Gastrocnemius medialis (tissue), 4 donors: ENCODE data around the gene GABARAPL2. TPM values are rescaled to one million over a fixed set of nuclear protein-coding genes. Genes with fewer than 3 reads are reported as not detected.

Experiments
- ATAC-seq, 2 donors: fragments of 150-250 bp; one replicate each; pipeline ENCODE4 v1.9.1; 2016
- DNase-seq, 2 donors: peaks; one replicate each; pipeline ENCODE4 v3.0.0-alpha.2; 2019
- H3K27ac ChIP-seq, 4 donors: fragments of 200-600 bp; sonication (generic); 1 replicate in 1 of 4; 2 replicates in 3 of 4; pipeline ENCODE4 v1.5.1; 2016 to 2018; ENCODE audit warnings: mild to moderate bottlenecking in 2 of 4, moderate library complexity in 1 of 4
- H3K27me3 ChIP-seq, 3 donors: fragments of 200-600 bp; sonication (generic) in 2 of 3; 1 replicate in 1 of 3; 2 replicates in 2 of 3; pipeline versions ENCODE4 v1.5.1 to v1.6.0; 2016 to 2019; ENCODE audit warnings: mild to moderate bottlenecking in 1 of 3, moderate library complexity in 1 of 3
- H3K36me3 ChIP-seq, 2 donors: fragments of 200-600 bp; sonication (generic) in 1 of 2; one replicate each; pipeline ENCODE4 v1.5.1; 2017 to 2018
- H3K4me1 ChIP-seq, 2 donors: fragments of 200-600 bp; sonication (generic) in 1 of 2; one replicate each; pipeline ENCODE4 v1.5.1; 2016 to 2017; ENCODE audit warnings: mild to moderate bottlenecking in 2 of 2
- H3K4me3 ChIP-seq, 4 donors: fragments of 200-600 bp; sonication (generic) in 3 of 4; 1 replicate in 1 of 4; 2 replicates in 3 of 4; pipeline ENCODE4 v1.5.1; 2016 to 2019; ENCODE audit warnings: mild to moderate bottlenecking in 2 of 4
- H3K9me3 ChIP-seq, 3 donors: fragments of 200-600 bp; sonication (generic) in 2 of 3; 1 replicate in 1 of 3; 2 replicates in 2 of 3; pipeline ENCODE4 v1.5.1; 2016 to 2019
- POLR2A ChIP-seq, 2 donors: fragments of 450-650 bp; IDR thresholded peaks; one replicate each; pipeline ENCODE4 v1.6.1; 2017; ENCODE audit warnings: antibody characterized with exemption in 2 of 2, mild to moderate bottlenecking in 2 of 2, moderate library complexity in 2 of 2
- in situ Hi-C, 4 donors: fragments of 200-750 bp; cut with MboI; loops; one replicate each; pipeline versions ENCODE4 v1.15.0 to v1.8.0; 2017; ENCODE audit warnings: low sequenced_read_pairs in 4 of 4
- intact Hi-C: fragments of 100-400 bp; cut with DNase I; formaldehyde crosslinking; loops from one replicate; pipeline ENCODE4 v1.15.1; 2023; ENCODE audit warnings: low total_unique reads
- total RNA-seq, 4 donors: library from RNA; depleted of rRNA; stranded (reverse); fragments of >200 nt; gene quantifications; one replicate each; pipeline versions ENCODE4 v1.1.0 to v1.2.3, GENCODE V29; 2016
- TF ChIP-seq, protein P1 (sequence below), 5 experiments: fragments of 450-650 bp in 3 of 5; fragments of 200-600 bp in 2 of 5; sonication (generic) in 2 of 5; IDR thresholded peaks in 4 of 5; conservative IDR thresholded peaks in 1 of 5; 1 replicate in 4 of 5; 2 replicates in 1 of 5; pipeline ENCODE4 v1.5.1; 2016 to 2019; ENCODE audit warnings: antibody characterized with exemption in 5 of 5, mild to moderate bottlenecking in 3 of 5, moderate library complexity in 3 of 5

The GABARAPL2 gene
- total RNA-seq, 4 donors from 2014 or later = 92.2 to 137 (median 117) TPM

DNA sequence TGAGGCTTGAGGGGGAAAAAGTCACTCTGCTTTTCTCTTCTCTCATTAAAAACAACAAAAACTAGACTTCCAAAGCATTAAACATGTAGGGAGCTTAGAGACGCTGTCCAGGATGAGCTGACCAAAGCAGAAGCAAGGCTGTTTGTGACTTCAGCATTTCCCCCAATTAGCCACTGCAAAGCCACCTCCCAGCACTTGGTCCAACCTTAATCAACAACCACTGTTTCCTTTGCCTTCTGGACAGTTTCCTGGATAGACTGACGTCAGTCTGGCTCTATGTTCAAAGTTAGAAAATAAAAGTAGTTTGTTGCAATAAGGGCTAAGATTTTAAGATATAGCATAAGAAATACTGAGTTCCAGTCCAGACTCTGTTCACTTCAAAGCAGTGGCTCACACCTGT lies 13.2 kb upstream of the GABARAPL2 start:
- in situ Hi-C loops (no loop called here), intact Hi-C loops (loop anchor here (10.0 kb wide), 1 partner anchor 408 kb away; the partner anchor contains the start of gene ZFP1)
- no peak for ATAC-seq
- H3K27me3 ChIP-seq = no peaks in the 10 kb centered on the region
- TF ChIP-seq, protein P1, sequence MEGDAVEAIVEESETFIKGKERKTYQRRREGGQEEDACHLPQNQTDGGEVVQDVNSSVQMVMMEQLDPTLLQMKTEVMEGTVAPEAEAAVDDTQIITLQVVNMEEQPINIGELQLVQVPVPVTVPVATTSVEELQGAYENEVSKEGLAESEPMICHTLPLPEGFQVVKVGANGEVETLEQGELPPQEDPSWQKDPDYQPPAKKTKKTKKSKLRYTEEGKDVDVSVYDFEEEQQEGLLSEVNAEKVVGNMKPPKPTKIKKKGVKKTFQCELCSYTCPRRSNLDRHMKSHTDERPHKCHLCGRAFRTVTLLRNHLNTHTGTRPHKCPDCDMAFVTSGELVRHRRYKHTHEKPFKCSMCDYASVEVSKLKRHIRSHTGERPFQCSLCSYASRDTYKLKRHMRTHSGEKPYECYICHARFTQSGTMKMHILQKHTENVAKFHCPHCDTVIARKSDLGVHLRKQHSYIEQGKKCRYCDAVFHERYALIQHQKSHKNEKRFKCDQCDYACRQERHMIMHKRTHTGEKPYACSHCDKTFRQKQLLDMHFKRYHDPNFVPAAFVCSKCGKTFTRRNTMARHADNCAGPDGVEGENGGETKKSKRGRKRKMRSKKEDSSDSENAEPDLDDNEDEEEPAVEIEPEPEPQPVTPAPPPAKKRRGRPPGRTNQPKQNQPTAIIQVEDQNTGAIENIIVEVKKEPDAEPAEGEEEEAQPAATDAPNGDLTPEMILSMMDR (IDR thresholded peaks at IDR 0.05 in 4 of 5, conservative IDR thresholded peaks at IDR 0.05 in 1 of 5) = no peak
- no peak for TF ChIP-seq POLR2A (IDR thresholded peaks at IDR 0.05)
- no peaks in the 10 kb centered on the region for H3K36me3 ChIP-seq
- H3K9me3 ChIP-seq = no peaks in the 10 kb centered on the region
- peak overlapping the region in 3 of 4 donors; percentile 46 to 52 (median 49) for H3K27ac ChIP-seq
- peaks cover 8 to 14% of the 10 kb centered on the region in 2 donors for H3K4me1 ChIP-seq
- no peak overlapping the region for H3K4me3 ChIP-seq
- DNase-seq = no peak

DNA sequence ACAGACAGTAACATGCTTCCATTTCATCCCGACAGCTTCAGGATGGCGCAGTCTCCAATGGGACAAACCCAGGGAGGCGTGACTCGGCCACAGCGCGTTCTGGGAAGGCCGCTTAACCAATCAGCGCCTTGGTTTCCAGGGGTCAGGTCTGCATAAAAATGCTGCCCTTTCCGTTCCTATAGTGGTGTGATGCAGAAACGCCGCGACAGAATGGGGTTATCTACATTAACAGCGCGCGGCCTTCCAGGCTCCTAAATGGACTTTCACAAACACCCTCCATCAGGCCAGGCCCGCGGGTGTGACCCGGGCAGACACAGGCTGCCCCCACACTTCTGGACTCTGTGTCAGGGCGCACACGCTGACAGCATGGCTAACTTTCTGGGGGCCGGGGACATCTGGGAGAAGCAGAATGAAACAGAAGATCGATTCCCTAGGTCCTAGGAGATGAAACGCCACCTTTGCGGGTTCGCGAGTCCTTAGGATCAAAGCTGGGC lies 10.9 kb upstream of the GABARAPL2 start:
- ATAC-seq = peak; percentile 56 to 81
- H3K4me3 ChIP-seq = peak overlapping the region; percentile 76 to 84 (median 82)
- peak; percentile 60 to 61 for DNase-seq
- peaks cover 8 to 14% of the 10 kb centered on the region in 2 donors for H3K4me1 ChIP-seq
- peak overlapping the region; percentile 76 to 87 (median 82) for H3K27ac ChIP-seq
- intact Hi-C loops (loop anchor here (5.0 to 10.0 kb wide), 2 partner anchors 38 to 410 kb away; partner anchors contain the start of gene ZFP1), in situ Hi-C loops (no loop called here)
- H3K36me3 ChIP-seq = no peaks in the 10 kb centered on the region
- TF ChIP-seq, protein P1 (IDR thresholded peaks at IDR 0.05 in 4 of 5, conservative IDR thresholded peaks at IDR 0.05 in 1 of 5) = no peak
- TF ChIP-seq POLR2A (IDR thresholded peaks at IDR 0.05) = no peak
- H3K27me3 ChIP-seq = no peaks in the 10 kb centered on the region
- H3K9me3 ChIP-seq = no peaks in the 10 kb centered on the region

DNA sequence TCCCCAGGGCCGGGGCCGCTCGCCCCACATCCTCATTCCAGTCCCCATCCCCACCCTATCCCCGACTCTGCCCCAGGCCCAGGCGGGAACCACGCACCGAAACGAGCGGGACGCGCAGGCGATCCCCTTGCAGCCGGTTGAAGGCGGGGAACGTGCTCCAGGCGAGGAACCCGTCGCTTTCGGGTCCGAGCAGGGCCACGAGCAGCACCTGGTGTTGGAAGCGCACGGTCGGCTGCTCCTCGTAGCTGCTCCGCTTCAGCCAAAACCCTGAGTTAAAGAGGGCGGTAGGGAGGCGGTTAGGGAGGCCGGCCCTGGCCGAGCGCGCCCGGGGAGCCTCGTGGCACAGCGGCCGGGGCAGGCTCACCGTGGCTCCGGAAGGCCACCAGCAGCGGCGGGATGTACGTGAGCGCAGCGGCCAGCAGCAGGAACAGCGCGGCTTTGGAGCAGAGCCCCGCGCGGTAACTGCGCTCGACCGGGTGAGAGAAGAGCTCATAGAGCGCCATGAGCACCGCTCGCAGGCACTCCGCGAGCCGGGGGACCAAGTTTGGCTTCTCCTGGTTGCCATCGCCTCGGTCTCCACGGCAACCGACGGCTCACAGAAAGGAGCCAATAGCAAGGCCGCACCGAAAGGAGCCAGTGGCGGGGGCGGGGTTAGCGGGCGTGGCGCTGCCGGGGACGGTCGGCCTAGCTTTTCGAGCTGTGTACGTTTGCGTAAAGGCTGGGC lies 10.3 kb upstream of the GABARAPL2 start, which contains the start of gene TMEM231:
TMEM231 (minus strand) TSS at position 546 of the 724 bp plus-strand sequence; CDS start at position 503, 43 bp downstream.
- in situ Hi-C loops = no loop called here
- ATAC-seq = peak; percentile 93
- intact Hi-C loops = loop anchor here (2.0 to 10.0 kb wide), 3 partner anchors 39 to 411 kb away; partner anchors contain the start of genes ADAT1 and ZFP1

DNA sequence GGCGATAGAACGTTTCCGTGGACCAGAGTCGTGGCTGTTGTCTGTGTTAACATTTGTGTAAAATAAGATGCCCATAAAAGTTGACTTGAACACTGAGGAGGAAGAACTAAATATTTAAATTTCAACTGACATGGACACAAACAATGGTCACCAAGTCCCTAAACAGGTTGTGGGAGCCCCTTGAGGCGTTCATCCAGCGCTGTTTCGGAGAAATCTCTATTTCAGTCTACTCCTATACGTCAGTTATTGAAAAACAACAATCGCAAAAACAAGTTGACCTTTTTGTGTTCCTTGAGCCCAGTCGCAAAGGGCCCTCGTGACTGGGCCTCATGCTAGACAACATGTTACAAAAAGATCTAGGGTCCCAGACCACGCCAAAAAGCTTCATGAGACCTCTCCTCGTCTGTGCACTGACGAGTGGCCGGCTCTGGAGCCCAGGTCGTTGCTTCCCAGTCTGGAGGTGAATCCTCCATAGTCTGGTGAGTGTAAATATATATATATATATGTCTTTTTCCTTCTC lies 9.7 kb upstream of the GABARAPL2 start:
- Histone ChIP-seq H3K27me3 (no peaks in the 10 kb centered on the region), H3K9me3 (no peaks in the 10 kb centered on the region), H3K4me1 (peaks cover 8 to 14% of the 10 kb centered on the region in 2 donors), H3K4me3 (peak overlapping the region; percentile 76 to 84 (median 82)), H3K36me3 (no peaks in the 10 kb centered on the region), H3K27ac (peak overlapping the region; percentile 76 to 87 (median 82))
- no peak for TF ChIP-seq POLR2A (IDR thresholded peaks at IDR 0.05)
- TF ChIP-seq, protein P1 (IDR thresholded peaks at IDR 0.05 in 4 of 5, conservative IDR thresholded peaks at IDR 0.05 in 1 of 5) = no peak
- intact Hi-C loops (loop anchor here (2.0 to 10.0 kb wide), 3 partner anchors 39 to 412 kb away; partner anchors contain the start of genes ADAT1 and ZFP1), in situ Hi-C loops (no loop called here)
- ATAC-seq (peak; percentile 5 to 9), DNase-seq (no peak)

More for the DNA sequence above, 10.3 kb upstream of the GABARAPL2 start, which contains the start of gene TMEM231:
- Histone ChIP-seq H3K4me3 (peak within 1 kb of the TSS; percentile 76 to 84 (median 82)), H3K27ac (peak within 1 kb of the TSS; percentile 76 to 87 (median 82)), H3K9me3 (no peaks in the 10 kb centered on the region), H3K36me3 (no peaks in the 10 kb centered on the region), H3K4me1 (peaks cover 8 to 14% of the 10 kb centered on the region in 2 donors), H3K27me3 (no peaks in the 10 kb centered on the region)
- peak; percentile 95 for DNase-seq
- TF ChIP-seq POLR2A (IDR thresholded peaks at IDR 0.05) = peak; percentile 39 to 52
- TF ChIP-seq, protein P1 (IDR thresholded peaks at IDR 0.05 in 4 of 5, conservative IDR thresholded peaks at IDR 0.05 in 1 of 5) = no peak
